ENCODE results near the gene ODC1.
"Not testable (repeated sequence)": the region's sequence is repeated elsewhere in the genome, so short reads cannot be mapped to it uniquely, and the experiment has no call there.

ODC1 gene

DNA sequence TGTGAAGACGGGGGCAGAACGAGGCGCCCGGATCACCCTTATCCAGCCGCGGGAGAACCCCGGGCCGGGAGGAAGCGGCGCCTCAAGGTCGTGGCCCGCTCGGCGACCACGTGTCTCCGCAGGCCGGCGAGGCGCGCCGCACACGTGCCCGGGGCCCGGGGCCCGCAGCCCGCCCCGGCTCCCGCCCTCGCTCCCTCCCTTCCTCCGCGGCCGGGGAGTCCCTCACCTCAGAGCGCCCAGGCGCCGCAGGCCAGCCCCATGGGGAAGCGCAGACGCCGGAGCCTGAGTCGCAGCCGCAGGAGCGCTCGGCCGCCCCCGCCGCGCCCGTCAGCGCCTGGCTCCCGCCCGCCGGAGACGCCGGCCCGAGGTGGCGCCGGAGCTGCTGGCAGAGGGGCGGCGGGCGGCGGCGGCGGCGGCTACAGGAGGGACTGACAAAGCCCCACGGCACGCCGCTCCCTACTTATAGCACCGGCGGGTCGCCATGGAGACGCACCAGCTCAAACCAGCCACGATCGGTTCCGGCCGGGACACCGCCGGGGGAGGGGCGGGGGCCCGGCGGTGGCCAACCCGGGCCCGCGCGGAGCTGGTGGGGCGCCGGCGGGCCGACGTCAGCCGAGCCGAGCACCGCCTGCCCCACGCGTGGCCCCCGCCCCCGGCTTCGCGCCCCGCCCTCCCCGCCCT, at the start of gene ODC1:
TSS of gene ODC1 (minus strand) at position 433 of the 681 bp plus-strand sequence. CDS start 3,295 bp downstream, outside the sequence.
- no peak for DNase-seq (ENCODE audit: low read depth, low spot score)

GRCh38 chr2:10497797-10498251, 49.7 kb upstream of the ODC1 start:
- no peak for DNase-seq (ENCODE audit: low read depth, low spot score)

- no peak for DNase-seq (ENCODE audit: low read depth, low spot score)
Measured at GRCh38 chr2:10495988-10496313, 47.8 kb upstream of the ODC1 start.

DNA sequence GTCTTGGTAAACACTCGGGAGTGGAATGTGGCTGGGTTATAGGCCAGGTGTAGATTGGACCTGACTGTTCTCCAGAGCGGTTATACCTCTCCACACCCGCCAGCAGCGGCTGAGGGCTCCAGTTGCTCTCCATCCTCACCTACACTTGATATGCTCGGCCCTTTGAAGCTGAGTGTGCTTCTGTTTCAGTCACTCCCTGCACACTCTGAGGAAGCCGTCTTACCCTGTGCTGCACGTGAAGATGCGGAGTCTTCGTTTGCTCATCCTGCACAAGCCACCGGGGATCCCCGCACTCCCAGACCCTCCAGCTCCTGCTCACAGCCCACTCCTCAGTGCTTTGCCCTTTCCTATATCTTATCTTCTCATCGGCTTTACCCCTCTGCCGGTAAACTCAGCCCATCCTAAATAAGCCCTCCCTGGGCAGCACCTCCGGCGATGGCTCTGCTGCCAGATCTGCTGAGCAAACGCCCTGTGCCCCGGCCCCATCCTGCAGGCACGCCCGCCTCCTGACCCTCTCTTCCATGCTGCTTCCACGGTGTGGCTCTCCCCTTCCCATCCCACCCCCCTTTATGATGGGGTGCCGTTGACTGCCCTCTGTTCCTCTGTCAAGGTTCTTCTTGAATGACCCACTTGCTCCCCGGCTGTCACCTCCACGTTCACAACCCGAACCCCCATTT, 47.3 kb upstream of the ODC1 start:
- no peak for DNase-seq (ENCODE audit: low read depth, low spot score)

DNA sequence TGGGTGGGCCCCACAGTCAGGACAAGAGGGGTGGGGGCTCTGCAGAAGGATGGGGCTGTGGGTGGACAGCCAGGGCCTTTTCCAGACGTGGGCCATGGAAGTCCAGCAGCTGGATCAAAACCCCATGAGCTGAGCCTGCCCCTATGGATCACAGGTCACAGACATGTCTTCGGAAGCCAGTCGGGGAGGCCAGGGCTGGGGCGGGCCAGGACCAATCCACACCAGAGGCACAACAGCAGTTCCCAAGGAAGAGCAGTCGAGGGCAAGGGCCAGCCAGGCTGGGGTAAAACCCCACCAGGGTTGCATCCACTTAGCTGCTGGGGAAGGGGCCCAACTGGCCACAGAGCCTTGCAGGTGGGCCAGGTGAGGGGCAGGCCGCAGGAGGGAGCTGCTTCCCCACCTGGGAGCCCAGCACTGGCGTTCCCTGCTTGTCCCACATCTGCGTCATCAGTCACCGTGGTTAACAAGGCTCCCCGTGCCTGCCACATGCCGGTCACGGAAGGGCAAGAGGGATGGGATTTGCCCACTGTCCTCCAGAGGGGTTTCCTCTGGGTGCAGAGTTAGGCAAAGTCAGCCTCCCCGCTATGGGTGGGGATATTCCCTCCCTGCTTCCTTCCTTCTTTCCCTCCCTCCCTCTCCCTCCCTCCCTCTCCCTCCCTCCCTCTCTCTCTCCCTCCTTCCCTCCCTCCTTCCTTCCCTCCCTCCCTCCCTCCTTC, 46.4 kb upstream of the ODC1 start:
- no peak for DNase-seq (ENCODE audit: low read depth, low spot score)

- DNase-seq (ENCODE audit: low read depth, low spot score), result no peak
Measured at GRCh38 chr2:10493634-10494281, 45.6 kb upstream of the ODC1 start.

GRCh38 chr2:10493075-10493633, 45.0 kb upstream of the ODC1 start:
- no peak for DNase-seq (ENCODE audit: low read depth, low spot score)

DNA sequence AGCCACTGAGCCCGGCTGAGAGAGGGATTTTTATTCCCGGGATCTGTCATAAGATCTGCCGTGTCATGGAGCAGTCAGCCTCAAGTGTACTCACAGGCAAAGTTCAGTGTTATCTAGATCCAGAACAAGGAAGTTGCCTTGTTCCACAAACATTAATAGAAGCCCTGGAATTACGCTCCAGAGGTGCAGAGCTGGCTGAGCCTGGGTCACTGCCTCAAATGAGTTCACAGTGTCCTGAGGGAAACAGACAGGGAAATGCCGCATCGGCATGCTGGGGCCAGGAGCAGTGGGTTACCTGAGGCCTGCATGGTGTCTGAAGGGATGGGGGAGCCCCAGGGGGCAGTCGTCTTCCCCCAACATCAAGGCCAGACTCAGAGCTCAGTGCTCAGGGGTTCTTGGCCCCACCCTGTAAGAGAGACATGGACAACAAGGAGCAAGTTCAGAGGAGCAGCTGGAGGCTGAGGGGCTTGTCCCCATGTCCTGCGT, 42.7 kb upstream of the ODC1 start:
- no peak for DNase-seq (ENCODE audit: low read depth, low spot score)

- DNase-seq (ENCODE audit: low read depth, low spot score), result no peak
Measured at GRCh38 chr2:10489842-10490555, 41.9 kb upstream of the ODC1 start.

DNA sequence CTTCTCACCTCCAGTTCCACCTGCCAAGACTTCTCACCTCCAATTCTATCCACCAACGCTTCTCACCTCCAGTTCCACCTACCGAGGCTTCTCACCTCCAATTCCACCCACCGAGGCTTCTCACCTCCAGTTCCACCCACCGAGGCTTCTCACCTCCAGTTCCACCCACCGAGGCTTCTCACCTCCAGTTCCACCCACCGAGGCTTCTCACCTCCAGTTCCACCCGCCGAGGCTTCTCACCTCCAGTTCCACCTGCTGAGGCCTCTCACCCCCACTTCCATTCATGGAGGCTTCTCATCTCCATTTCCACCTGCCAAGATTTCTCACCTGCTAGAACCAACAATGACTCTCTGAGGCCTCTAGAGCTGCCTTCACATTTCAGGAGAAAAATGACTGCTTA, 40.0 kb upstream of the ODC1 start:
- not testable (repeated sequence) for DNase-seq (ENCODE audit: low read depth, low spot score)

- DNase-seq (ENCODE audit: low read depth, low spot score), result not testable (repeated sequence)
Measured at GRCh38 chr2:10487741-10488104, 39.6 kb upstream of the ODC1 start.

- no peak for DNase-seq (ENCODE audit: low read depth, low spot score)
Measured at GRCh38 chr2:10487081-10487740, 39.1 kb upstream of the ODC1 start.

DNA sequence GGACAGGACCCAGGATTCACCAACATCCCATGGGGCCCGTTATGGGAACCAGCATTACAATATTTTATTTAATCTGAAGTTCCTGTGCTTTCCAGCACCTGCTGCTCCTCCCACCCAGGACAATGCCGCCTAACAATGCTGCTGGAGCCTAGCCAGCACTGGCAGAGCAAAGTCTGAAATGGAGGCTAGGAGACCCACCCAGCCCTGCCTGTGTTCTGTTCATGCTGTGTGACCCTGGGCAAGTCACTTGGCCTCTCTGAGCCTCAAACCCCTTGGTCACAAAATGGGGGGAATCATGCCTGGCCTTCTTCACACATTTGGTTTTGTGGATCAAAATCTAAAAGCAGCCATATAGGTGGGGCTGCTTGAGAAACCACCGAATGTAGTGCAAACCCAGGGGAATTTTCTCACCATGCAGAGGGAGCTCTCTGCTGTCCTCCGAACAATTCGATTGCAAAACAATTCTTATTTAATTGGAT, 38.5 kb upstream of the ODC1 start:
- no peak for DNase-seq (ENCODE audit: low read depth, low spot score)

GRCh38 chr2:10486091-10486490, 38.0 kb upstream of the ODC1 start:
- DNase-seq (ENCODE audit: low read depth, low spot score), result no peak

DNA sequence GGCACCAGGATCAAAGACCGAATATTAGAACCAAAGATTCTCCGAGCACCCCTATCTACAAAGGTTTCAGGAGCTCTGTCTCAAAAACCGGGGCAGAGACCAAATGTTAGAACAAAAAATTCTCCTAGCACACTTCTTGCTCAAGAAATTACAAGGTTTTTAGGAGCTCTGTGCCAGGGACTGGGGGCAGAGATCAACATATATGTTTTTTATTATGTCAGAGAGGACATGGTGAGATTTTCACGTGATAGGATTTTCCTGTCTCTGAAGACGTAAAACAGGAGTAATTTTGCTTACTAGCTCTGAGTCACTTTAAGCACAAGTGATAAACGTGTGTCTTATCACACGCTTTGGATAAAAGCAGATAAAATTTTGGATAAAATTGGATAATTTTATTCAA, 34.8 kb upstream of the ODC1 start:
- no peak for DNase-seq (ENCODE audit: low read depth, low spot score)

GRCh38 chr2:10482460-10482859, 34.3 kb upstream of the ODC1 start:
- DNase-seq (ENCODE audit: low read depth, low spot score), result no peak

GRCh38 chr2:10481666-10482157, 33.6 kb upstream of the ODC1 start:
- no peak for DNase-seq (ENCODE audit: low read depth, low spot score)

DNA sequence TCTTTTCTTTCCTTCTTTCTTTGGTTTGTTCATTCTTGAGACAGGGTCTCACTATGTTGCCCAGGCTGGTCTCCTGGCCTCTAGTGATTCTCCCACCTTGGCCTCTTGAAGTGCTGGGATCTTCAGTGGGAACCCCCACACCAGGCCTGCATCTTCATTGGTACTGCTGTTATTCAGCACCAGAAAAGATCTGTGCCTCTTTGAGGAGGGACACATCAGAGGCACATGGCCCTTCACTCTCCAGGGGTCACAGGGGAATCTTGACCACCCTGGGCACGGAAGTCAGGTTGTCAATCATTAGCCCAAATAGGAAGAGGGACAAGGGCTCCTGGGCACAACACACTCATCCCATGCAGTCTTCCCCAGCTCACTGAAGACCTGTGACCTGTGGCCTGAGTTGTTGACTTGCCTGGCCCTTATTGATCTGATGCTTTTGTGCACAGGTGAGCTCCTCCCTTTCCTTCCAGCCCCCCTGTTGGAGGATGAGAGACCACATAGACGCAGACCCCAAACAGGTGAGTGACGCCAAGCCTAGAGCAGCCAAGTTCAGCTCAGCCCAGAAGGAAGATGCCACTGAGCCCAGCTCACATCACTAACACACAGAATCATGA, 33.0 kb upstream of the ODC1 start:
- no peak for DNase-seq (ENCODE audit: low read depth, low spot score)

- DNase-seq (ENCODE audit: low read depth, low spot score), result no peak
Measured at GRCh38 chr2:10480359-10480949, 32.3 kb upstream of the ODC1 start.

- DNase-seq (ENCODE audit: low read depth, low spot score), result no peak
Measured at GRCh38 chr2:10478916-10479315, 30.8 kb upstream of the ODC1 start.
